Skeletal muscle cell (primary cell): ENCODE data around the gene CENPU.
A peak's percentile ranks its signal among the peaks of the same experiment; 100 is the strongest.
"Not testable (repeated sequence)": the region's sequence is repeated elsewhere in the genome, so short reads cannot be mapped to it uniquely, and the experiment has no call there.

Experiments used
- DNase-seq: peaks from one replicate; pipeline ENCODE4 v3.0.0-alpha.2; 2010; ENCODE audit warnings: low read depth
- H3K4me3 ChIP-seq: 2 replicates; pipeline ENCODE4 v1.5.1; 2011; ENCODE audit warnings: low read depth, mild to moderate bottlenecking, control low read depth, low read length, moderate library complexity

Gene CENPU

GRCh38 chr4:184675018-184675417, 58.9 kb downstream of the CENPU start:
- no peak overlapping the region for H3K4me3 ChIP-seq
- no peak for DNase-seq

GRCh38 chr4:184674011-184674410, 59.9 kb downstream of the CENPU start:
- H3K4me3 ChIP-seq, result no peak overlapping the region
- no peak for DNase-seq

DNA sequence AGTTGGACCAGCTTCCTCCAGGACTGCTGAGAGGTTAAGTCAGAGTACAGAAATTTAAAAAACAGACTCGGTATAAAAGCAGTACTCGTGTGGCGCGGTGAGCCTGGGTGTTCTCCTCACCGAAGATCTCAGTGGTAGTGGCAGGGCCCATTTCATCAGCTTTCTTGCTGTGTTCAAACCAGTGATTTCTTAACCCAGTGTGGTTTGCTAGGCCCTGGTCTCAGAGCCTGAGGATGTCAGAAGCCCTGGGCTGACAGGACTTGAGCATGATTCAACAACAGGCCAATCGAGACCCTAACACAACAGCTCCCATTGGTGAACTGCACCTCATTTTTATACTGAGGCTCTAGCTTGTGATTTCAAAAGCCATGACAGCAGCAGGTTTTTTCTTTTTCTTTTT, 61.2 kb downstream of the CENPU start:
- no peak for DNase-seq

DNA sequence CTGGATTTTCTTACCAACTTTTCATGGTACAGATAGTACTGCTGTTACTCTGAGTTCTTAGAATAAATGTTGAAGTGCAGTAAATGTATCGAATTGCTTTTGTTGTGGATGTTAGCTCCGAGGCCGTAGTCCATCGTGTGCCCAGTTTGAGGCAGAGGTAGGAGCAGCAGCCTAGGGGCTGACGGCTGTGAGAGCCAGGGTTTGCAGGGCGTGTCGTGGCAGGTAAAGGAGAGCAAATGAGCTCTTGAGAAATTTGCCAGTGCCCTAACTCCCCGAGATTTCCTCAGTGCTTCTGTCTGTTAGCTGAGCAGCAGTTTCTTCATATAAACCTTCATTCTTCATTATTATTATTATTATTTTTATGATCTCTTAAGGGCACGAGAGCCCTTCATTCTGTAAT, 62.8 kb downstream of the CENPU start:
- DNase-seq, result no peak
- no peak overlapping the region for H3K4me3 ChIP-seq

More for the DNA sequence above, 61.2 kb downstream of the CENPU start:
- H3K4me3 ChIP-seq, result no peak overlapping the region

GRCh38 chr4:184669251-184669650, 64.6 kb downstream of the CENPU start:
- no peak overlapping the region for H3K4me3 ChIP-seq
- no peak for DNase-seq

DNA sequence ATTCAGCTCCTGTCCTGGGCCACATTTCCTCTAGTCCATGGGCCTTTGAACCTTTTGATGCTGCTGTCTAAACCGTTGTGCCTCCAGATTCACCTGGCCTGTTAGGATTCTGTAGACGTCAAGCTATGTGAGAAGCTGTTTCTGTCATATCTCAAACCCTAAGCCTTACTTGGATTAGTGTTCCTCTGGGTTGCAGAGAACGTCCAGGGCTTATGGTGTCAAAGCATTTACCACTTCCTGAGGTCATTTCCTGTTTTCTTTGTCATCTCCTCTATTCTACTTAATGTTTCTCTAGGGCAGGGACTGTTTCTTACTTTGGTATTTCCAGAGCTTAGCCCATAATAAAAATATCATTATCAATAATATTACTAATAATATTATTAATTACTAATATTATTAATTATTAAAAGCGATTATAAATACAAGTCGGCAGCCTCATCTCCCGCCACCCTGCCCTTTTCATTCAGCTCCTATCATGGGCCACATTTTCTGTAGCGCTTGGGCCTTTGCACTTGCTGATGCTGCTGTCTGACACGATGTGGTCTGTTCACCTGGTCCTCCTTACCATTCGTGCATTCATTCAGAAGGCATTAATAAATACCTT, 65.3 kb downstream of the CENPU start:
- H3K4me3 ChIP-seq, result no peak overlapping the region
- DNase-seq, result no peak

GRCh38 chr4:184668096-184668495, 65.8 kb downstream of the CENPU start:
- no peak for DNase-seq
- H3K4me3 ChIP-seq, result no peak overlapping the region

DNA sequence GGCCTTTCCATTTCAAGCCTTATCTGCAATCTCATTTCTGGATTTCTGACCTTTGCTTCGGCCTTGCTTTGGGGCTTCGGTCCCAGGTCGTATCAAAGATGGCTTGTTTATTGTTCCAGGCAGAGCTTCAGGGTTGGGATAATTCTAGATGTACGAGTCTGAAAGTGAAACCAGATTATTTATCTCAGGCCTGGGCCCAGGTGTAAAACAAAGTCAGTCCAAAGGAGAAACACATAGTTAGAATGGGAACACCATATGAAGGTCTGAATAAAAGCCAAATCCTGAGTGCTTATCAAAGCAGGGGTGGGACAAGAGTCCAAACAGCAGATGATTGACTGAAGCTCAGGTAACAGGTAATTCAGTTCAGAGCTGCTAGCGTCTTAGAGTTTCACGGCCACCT, 67.2 kb downstream of the CENPU start:
- DNase-seq, result no peak
- H3K4me3 ChIP-seq, result no peak overlapping the region

DNA sequence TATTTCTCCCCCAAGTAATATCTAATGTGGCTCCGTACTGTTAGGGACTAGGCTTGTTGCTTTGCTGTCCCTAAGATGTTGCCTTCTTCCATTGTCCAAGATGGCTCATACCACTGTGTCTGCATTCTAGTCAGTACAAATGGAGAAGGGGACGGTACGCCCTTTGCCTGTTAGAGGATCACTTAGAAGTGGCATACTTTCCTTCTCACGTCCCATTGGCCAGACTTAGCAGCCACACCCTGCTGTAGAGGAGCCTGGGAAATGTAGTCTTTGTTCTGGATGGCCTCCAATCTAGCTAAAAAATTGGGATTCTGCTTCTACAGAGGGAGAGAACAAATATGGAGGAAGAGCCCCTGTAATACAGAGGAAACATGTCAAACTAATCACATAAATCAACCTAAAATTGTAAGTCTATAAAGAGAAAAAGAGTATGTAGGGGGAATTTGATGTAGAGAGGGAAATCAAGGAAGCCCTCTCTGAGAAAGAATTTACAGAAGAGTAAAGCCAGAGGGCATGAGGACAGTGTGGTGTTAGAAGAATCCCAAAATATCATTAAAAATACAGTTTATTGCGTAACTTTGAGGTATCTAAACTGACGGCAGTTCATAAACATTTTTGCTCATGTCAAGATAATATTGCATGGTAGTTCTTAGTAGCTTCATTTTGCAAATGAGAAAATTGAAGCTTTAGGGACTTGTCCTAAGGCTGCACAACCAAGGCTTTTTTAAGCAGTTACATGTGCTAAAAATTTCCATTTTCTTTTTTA, 69.3 kb downstream of the CENPU start:
- H3K4me3 ChIP-seq, result no peak overlapping the region
- DNase-seq, result no peak

GRCh38 chr4:184662236-184662635, 71.7 kb downstream of the CENPU start:
- H3K4me3 ChIP-seq, result no peak overlapping the region
- DNase-seq, result no peak

- no peak for DNase-seq
- H3K4me3 ChIP-seq, result no peak overlapping the region
These were observed 72.9 kb downstream of the CENPU start for GRCh38 chr4:184660978-184661377.

GRCh38 chr4:184657820-184658219, 76.1 kb downstream of the CENPU start:
- DNase-seq, H3K4me3 ChIP-seq: not testable (repeated sequence)

- no peak for DNase-seq
- no peak overlapping the region for H3K4me3 ChIP-seq
These were observed 76.8 kb downstream of the CENPU start for GRCh38 chr4:184657144-184657543.

- no peak overlapping the region for H3K4me3 ChIP-seq
These were observed 77.7 kb downstream of the CENPU start for GRCh38 chr4:184655889-184656869.

DNA sequence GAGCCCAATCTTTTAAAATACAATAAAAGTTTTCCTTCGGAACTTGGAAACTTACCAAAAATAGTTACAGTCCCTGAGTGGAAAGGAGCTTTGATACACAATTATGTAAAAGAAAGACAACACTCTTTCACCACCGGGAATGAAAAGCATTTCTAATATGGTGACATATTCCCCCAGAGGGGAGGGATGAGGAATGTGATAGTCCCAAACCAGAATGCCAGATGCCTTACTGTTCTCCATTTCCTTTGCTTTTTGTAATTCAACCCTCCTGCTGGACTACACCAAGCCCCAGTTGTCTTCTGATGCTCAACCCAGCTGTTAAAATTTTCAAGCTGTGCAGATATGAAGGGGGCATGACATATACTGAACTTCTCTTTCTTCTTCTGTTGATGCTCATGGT, 80.2 kb downstream of the CENPU start:
- no peak overlapping the region for H3K4me3 ChIP-seq
- DNase-seq, result peak; percentile 52

More at GRCh38 chr4:184655889-184656869, 77.7 kb downstream of the CENPU start:
- peak; percentile 47 for DNase-seq

- H3K4me3 ChIP-seq, DNase-seq: not testable (repeated sequence)
These were observed 81.2 kb downstream of the CENPU start for GRCh38 chr4:184652681-184653080.

DNA sequence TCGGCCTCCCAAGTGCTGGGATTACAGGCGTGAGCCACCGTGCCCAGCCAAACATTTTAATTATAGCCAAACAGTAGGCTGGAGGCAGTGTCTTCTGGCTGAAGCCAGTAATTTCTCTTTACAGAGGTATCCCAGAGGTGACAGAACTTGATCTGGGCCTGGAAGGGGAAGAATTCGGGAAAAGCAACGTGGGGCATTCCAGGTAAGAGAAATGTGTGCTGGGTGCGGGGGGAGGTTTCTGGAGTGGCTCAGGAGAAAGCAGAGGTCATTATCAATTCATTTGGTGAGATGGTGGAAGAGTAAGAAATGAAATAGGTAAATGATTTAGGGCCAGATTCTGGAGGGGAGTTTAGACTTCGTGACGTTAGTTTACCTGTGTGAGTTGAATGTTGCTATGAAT, 82.0 kb downstream of the CENPU start:
- DNase-seq, result no peak
- no peak overlapping the region for H3K4me3 ChIP-seq

- no peak for DNase-seq
These were observed 83.7 kb downstream of the CENPU start for GRCh38 chr4:184649971-184650855.

More at GRCh38 chr4:184649971-184650855, 83.7 kb downstream of the CENPU start:
- H3K4me3 ChIP-seq, result peak overlapping the region; percentile 58
